ENCODE data around the gene IL6ST. TPM values are rescaled to one million over a fixed set of nuclear protein-coding genes. Genes with fewer than 3 reads are reported as not detected.
A peak's percentile ranks its signal among the peaks of the same experiment; 100 is the strongest.

The IL6ST gene
- total and polyA plus RNA-seq, 10 of the 15 experiments (the other 5 are each of a cell fraction or from before 2014, with no cell fraction given) = 1.5 to 139 (median 13.0) TPM

DNA sequence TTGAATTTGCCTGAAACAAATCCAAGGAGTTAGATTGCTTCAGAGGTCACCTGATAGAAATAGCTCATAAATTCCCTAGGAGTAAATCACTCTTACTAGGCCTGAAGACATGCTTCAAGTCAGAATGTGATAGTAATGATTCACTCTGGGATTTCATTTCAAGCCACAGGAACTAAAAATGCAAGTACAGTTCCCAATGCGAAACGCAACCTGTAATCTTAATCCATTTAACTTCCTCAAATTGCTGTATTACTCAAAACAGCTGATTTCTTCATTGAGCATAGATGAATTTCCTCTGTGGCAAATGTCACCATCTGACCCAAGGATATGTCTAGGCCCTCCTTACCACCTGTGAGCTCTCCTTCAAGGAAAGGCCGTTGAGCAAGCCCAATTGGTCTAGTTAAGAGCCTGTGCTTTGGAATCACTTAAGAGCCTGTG, 32.1 kb upstream of the IL6ST start (continued):
- no peak for TF ChIP-seq SUPT20H (IDR thresholded peaks at IDR 0.05; ENCODE audit: borderline replicate concordance, control insufficient read depth, low read depth, low read length)
- peak; percentile 99 for TF ChIP-seq IKZF2 (IDR thresholded peaks at IDR 0.05)
- TF ChIP-seq, protein P1, sequence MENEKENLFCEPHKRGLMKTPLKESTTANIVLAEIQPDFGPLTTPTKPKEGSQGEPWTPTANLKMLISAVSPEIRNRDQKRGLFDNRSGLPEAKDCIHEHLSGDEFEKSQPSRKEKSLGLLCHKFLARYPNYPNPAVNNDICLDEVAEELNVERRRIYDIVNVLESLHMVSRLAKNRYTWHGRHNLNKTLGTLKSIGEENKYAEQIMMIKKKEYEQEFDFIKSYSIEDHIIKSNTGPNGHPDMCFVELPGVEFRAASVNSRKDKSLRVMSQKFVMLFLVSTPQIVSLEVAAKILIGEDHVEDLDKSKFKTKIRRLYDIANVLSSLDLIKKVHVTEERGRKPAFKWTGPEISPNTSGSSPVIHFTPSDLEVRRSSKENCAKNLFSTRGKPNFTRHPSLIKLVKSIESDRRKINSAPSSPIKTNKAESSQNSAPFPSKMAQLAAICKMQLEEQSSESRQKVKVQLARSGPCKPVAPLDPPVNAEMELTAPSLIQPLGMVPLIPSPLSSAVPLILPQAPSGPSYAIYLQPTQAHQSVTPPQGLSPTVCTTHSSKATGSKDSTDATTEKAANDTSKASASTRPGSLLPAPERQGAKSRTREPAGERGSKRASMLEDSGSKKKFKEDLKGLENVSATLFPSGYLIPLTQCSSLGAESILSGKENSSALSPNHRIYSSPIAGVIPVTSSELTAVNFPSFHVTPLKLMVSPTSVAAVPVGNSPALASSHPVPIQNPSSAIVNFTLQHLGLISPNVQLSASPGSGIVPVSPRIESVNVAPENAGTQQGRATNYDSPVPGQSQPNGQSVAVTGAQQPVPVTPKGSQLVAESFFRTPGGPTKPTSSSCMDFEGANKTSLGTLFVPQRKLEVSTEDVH (IDR thresholded peaks at IDR 0.05; ENCODE audit: low read depth, partially characterized antibody) = no peak
- TF ChIP-seq RAD51 (IDR thresholded peaks at IDR 0.05) = no peak
- peak in 1 of 2 experiments; percentile 89; a peak in 2 of 4 replicates for TF ChIP-seq ETV6 (conservative IDR thresholded peaks at IDR 0.05 in 1 of 2, IDR thresholded peaks at IDR 0.05 in 1 of 2; ENCODE audit: borderline replicate concordance in 1 of 2, low read depth in 1 of 2)
- TF ChIP-seq, protein P2, sequence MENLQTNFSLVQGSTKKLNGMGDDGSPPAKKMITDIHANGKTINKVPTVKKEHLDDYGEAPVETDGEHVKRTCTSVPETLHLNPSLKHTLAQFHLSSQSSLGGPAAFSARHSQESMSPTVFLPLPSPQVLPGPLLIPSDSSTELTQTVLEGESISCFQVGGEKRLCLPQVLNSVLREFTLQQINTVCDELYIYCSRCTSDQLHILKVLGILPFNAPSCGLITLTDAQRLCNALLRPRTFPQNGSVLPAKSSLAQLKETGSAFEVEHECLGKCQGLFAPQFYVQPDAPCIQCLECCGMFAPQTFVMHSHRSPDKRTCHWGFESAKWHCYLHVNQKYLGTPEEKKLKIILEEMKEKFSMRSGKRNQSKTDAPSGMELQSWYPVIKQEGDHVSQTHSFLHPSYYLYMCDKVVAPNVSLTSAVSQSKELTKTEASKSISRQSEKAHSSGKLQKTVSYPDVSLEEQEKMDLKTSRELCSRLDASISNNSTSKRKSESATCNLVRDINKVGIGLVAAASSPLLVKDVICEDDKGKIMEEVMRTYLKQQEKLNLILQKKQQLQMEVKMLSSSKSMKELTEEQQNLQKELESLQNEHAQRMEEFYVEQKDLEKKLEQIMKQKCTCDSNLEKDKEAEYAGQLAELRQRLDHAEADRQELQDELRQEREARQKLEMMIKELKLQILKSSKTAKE (IDR thresholded peaks at IDR 0.05; ENCODE audit: low read depth, poor library complexity, severe bottlenecking) = peak; percentile 88
- TF ChIP-seq, protein P3, sequence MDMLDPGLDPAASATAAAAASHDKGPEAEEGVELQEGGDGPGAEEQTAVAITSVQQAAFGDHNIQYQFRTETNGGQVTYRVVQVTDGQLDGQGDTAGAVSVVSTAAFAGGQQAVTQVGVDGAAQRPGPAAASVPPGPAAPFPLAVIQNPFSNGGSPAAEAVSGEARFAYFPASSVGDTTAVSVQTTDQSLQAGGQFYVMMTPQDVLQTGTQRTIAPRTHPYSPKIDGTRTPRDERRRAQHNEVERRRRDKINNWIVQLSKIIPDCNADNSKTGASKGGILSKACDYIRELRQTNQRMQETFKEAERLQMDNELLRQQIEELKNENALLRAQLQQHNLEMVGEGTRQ (IDR thresholded peaks at IDR 0.05; ENCODE audit: borderline replicate concordance, low read depth, low read length) = no peak
- TF ChIP-seq, protein P4, sequence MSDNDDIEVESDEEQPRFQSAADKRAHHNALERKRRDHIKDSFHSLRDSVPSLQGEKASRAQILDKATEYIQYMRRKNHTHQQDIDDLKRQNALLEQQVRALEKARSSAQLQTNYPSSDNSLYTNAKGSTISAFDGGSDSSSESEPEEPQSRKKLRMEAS (IDR thresholded peaks at IDR 0.05; ENCODE audit: low read depth, low read length) = no peak
- no peak for TF ChIP-seq LARP7 (IDR thresholded peaks at IDR 0.05)
- peak; percentile 98 for TF ChIP-seq RUNX3 (IDR thresholded peaks at IDR 0.05; ENCODE audit: low read length)
- TF ChIP-seq CHD4 (IDR thresholded peaks at IDR 0.05) = no peak
- TF ChIP-seq, protein P5, sequence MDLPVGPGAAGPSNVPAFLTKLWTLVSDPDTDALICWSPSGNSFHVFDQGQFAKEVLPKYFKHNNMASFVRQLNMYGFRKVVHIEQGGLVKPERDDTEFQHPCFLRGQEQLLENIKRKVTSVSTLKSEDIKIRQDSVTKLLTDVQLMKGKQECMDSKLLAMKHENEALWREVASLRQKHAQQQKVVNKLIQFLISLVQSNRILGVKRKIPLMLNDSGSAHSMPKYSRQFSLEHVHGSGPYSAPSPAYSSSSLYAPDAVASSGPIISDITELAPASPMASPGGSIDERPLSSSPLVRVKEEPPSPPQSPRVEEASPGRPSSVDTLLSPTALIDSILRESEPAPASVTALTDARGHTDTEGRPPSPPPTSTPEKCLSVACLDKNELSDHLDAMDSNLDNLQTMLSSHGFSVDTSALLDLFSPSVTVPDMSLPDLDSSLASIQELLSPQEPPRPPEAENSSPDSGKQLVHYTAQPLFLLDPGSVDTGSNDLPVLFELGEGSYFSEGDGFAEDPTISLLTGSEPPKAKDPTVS (IDR thresholded peaks at IDR 0.05; ENCODE audit: low read depth, low read length) = no peak
- TF ChIP-seq SIN3A (IDR thresholded peaks at IDR 0.05; ENCODE audit: low read depth, low read length) = no peak
- TF ChIP-seq PAX5 (IDR thresholded peaks at IDR 0.05; ENCODE audit: borderline replicate concordance, low read depth, low read length) = peak; percentile 89
- no peak for TF ChIP-seq KLF5 (IDR thresholded peaks at IDR 0.05; ENCODE audit: partially characterized antibody)
- TF ChIP-seq CREM (IDR thresholded peaks at IDR 0.05; ENCODE audit: low read depth) = peak; percentile 90
- TF ChIP-seq, protein P6, sequence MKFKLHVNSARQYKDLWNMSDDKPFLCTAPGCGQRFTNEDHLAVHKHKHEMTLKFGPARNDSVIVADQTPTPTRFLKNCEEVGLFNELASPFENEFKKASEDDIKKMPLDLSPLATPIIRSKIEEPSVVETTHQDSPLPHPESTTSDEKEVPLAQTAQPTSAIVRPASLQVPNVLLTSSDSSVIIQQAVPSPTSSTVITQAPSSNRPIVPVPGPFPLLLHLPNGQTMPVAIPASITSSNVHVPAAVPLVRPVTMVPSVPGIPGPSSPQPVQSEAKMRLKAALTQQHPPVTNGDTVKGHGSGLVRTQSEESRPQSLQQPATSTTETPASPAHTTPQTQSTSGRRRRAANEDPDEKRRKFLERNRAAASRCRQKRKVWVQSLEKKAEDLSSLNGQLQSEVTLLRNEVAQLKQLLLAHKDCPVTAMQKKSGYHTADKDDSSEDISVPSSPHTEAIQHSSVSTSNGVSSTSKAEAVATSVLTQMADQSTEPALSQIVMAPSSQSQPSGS (IDR thresholded peaks at IDR 0.05; ENCODE audit: low read length) = peak; percentile 97
- TF ChIP-seq NRF1 (conservative IDR thresholded peaks at IDR 0.05; ENCODE audit: low read depth, low read length) = no peak
- no peak for TF ChIP-seq EGR1 (IDR thresholded peaks at IDR 0.05; ENCODE audit: borderline replicate concordance in 1 of 2, low read depth in 2 of 2, low read length in 2 of 2)
- peak; percentile 82 for TF ChIP-seq CBFB (IDR thresholded peaks at IDR 0.05; ENCODE audit: low read depth)
- no peak for TF ChIP-seq ZNF384 (IDR thresholded peaks at IDR 0.05; ENCODE audit: borderline replicate concordance, low read depth, low read length)
- TF ChIP-seq FOXM1 (IDR thresholded peaks at IDR 0.05; ENCODE audit: low read depth, low read length) = peak; percentile 97
